ENCODE results near the gene WRAP73.

- TF ChIP-seq, protein P1, sequence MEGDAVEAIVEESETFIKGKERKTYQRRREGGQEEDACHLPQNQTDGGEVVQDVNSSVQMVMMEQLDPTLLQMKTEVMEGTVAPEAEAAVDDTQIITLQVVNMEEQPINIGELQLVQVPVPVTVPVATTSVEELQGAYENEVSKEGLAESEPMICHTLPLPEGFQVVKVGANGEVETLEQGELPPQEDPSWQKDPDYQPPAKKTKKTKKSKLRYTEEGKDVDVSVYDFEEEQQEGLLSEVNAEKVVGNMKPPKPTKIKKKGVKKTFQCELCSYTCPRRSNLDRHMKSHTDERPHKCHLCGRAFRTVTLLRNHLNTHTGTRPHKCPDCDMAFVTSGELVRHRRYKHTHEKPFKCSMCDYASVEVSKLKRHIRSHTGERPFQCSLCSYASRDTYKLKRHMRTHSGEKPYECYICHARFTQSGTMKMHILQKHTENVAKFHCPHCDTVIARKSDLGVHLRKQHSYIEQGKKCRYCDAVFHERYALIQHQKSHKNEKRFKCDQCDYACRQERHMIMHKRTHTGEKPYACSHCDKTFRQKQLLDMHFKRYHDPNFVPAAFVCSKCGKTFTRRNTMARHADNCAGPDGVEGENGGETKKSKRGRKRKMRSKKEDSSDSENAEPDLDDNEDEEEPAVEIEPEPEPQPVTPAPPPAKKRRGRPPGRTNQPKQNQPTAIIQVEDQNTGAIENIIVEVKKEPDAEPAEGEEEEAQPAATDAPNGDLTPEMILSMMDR (IDR thresholded peaks at IDR 0.05): no peak
- TF ChIP-seq POLR2AphosphoS5 (IDR thresholded peaks at IDR 0.05) (no peak), POLR2A (IDR thresholded peaks at IDR 0.05) (no peak)
Observed at GRCh38 chr1:3644273-3644672, 5.6 kb downstream of the WRAP73 start.
